SW480 (cell line): ENCODE measurements around the gene FAM72A.
"Not testable (repeated sequence)": the region's sequence is repeated elsewhere in the genome, so short reads cannot be mapped to it uniquely, and the experiment has no call there.

Source experiments
- DNase-seq: peaks from one replicate; pipeline ENCODE4 v3.0.0-alpha.2; 2016; ENCODE audit warnings: low spot score

FAM72A gene

DNA sequence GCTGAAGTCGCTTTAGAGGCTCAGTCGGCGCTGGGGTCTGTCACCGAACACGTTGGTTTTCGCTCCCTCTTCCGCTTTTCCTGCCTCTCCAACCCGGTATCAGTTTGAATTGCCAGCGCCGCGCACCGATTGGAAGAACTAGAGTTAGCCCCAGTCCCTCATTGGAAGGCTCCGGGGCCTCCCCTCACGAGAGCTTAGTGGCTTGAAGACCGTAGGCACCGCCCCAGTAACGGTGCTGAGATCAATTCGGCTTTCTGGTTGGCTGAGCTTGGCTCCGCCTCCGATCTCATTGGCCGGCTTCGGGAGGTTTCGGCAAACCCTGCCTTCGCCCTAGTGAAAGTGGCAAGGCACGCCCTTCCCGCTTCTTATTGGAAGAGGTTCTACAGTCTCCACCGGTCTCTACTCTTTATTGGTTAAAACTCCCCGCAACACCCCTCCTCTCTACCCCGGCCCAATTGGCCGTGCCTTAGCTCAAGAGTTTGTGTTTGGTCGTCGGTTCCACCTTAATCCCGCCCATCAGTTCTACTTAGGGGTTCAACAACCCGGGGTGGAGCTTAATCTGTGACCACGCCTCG is at the start of gene FAM72A:
FAM72A (minus strand) TSS at position 51 of the 575 bp plus-strand sequence. CDS start 814 bp downstream, outside the sequence.
- DNase-seq: peak; percentile 99

GRCh38 chr1:206250953-206251681 is 48.5 kb upstream of the FAM72A start:
- DNase-seq: not testable (repeated sequence)

DNA sequence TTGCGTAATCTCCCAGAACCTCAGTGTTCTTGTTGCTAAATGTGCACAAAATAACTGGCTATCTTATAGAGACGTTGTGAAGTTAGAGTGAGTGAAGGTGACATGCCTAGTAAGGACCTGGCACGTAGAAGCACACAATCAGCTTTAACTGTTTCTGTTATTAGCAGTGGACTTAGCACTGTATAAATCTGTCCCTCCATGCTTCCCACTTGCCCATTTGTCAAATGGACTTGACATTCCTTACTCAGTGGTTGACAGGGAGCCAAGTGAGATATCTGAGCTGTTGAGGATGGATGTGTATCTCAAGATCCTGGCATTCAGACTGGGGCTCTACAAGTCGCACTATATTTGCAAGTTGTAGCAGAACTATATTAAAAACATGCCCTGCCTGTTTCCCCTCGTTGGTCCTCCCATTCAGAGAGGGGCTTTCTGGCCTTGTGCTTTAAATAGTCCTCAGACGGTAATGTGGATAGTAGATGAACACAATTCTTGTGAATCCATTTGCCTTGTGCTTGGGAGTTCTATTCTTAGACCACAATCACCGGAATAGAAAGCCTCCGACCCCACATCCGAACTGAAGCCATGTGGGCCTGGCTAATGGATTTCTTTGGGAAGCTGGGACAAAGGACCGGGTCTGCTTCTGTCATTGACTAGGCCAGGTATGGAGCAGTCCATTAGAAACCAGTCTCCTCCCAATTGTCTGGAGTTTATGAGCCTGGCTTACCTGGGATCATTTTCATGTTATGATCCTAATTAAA is 43.7 kb upstream of the FAM72A start:
- not testable (repeated sequence) for DNase-seq

- not testable (repeated sequence) for DNase-seq
Measured at GRCh38 chr1:206245479-206245878, 42.8 kb upstream of the FAM72A start.

DNA sequence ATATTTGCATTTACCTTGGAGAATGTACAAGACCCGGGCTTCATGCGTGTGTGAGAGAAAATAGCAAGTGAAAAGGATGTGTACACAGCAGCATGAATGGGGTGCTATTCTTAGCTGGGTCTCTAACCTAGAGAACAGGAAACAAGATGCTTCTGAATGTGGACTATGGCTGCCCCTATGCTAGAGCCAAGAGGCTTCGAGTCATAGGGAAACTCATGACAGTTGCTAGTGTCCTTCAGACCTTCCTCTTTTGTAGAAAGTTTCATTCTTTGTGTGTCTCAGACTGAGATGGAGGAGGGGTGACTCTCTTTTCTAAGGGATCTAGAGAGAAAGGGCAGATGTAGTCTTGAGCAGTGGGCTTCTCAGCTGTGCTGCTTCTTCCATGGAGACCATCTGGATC is 40.7 kb upstream of the FAM72A start:
- DNase-seq: not testable (repeated sequence)

GRCh38 chr1:206240288-206240687 is 37.6 kb upstream of the FAM72A start:
- DNase-seq: not testable (repeated sequence)

DNA sequence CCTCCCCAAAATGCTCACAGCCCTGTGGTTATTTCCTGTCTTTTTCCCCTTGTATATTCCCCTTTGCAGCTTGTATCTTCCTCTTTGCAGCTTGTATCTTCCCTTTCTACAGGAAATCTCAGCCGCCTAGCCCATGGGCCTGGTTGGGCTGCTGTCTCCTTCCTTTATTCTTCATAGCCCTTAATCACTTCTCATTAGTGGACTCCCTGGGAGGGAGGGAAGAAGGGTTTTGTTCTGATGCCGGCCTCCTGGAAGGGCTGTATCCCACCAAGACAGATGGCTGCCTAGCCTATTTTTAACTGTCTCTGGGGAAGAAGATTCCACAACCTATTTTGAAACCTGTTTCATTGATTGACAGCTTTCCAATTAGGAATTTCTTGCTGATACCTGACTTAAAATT is 32.6 kb upstream of the FAM72A start:
- DNase-seq: not testable (repeated sequence)

GRCh38 chr1:206234189-206234916 is 31.7 kb upstream of the FAM72A start:
- not testable (repeated sequence) for DNase-seq

- not testable (repeated sequence) for DNase-seq
Measured at GRCh38 chr1:206232970-206233645, 30.5 kb upstream of the FAM72A start.

- not testable (repeated sequence) for DNase-seq
Measured at GRCh38 chr1:206231989-206232388, 29.4 kb upstream of the FAM72A start.

DNA sequence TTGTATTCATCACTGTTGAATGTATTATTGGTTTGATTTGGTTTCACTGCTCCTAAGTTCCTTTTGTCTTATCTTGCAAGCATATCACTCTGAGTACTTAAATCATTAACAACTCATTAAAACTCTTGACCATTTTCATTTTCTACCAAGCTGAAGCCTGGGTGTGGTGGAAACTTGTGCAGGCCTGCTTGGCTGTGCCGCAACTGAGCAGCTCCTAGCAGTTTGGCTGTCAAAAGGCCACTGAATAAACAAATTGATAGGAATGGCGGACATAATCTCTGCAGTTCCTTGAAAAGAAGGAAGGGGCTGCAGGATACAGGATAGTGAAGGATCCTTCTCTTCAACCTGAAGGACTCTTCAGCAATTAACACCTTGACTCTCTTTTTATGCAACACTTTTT is 26.6 kb upstream of the FAM72A start:
- not testable (repeated sequence) for DNase-seq

DNA sequence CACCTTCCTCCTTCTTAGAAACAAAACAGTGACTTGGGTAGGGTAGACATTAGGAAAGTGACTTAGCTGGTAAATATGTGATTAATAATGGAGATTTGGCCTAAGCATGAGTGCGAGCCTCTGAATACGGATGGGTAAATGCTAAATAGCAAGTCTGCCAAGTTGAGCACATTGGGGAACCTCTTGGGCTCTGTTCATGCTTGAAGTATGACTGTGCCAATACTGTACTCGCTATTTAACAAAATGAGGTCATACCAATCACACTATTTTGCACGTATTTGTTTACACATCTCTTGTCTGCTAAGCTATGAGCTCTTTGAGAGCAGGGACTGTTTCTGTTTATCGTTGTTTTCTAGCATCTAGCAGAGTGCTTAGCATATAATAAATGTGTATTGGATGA is 24.2 kb upstream of the FAM72A start:
- DNase-seq: not testable (repeated sequence)

- DNase-seq: not testable (repeated sequence)
Measured at GRCh38 chr1:206225386-206225785, 22.7 kb upstream of the FAM72A start.

DNA sequence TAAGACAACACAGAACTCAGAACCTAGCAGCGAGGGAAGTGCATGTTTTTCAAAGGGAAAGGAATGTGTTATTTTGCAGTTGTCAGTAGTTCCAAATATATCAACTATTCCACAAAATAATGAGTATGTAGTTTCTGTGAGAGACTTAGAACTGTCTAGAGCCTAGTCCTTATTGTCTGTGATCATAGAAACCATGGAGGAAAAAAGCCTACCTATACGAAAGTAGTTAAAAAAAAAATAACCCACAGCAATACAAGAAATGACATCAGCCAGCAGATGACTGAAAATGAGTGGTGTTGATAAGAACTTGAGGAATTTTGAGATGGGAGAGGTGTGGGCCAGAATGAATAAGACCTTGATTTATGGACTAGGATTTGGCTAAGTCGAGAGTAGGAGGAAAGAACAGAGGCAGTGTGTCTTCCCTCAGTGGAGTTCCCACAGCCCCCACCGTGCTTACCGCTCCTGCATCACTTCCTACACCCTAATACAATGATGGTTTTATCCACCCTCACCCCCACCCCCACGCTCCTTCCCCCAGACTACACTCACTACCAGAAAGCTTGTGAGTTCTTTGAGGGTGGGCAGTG is 21.6 kb upstream of the FAM72A start:
- DNase-seq: not testable (repeated sequence)

DNA sequence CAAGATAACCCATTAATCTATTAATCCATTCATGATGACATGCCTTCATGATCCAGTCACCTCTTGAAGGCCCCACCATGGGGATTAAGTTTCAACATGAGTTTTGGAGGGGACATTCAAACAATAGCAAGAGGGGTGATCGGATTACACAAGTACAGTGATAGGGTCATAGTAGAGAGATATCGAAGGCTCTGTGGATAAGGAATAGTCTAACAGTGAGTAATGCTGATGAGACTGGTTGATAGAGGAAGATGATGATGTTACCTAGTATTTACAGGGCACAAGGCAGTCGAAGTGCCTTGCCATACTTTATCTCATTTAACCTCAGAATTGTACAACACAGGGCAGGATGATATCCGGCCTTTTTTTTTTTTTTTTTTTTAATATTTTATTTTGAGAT is 18.9 kb upstream of the FAM72A start:
- DNase-seq: not testable (repeated sequence)

DNA sequence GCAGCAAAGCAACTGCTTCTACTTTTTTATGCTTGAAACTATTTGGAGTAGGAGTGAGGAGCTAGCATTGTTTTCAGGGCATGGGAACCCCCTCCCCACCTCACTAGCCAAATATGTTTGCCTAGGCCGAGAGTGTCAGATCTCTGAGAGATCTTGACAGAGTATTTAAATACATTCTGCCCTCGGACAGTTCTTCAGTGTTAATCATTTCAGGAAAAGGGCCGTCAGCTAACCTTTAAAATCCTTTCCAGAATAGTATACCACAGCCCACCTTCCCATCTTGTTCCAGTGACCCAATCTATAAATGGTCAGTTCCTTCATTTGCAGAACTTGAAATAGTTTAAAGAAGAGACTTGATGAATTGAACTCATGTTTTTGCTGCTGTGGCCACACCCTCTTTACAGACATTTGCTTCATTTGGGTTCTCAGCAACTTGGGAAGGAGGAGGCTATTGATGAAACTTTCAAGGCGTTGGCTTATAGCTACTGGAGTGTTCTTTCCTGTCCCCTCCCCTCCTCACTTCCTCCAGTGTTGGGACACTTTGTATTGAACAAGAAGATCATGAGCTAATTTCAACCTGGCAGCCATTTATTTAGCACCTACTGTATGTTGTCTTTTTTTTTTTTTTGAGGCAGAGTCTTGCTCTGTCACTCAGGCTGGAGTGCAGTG is 17.8 kb upstream of the FAM72A start:
- DNase-seq: not testable (repeated sequence)

DNA sequence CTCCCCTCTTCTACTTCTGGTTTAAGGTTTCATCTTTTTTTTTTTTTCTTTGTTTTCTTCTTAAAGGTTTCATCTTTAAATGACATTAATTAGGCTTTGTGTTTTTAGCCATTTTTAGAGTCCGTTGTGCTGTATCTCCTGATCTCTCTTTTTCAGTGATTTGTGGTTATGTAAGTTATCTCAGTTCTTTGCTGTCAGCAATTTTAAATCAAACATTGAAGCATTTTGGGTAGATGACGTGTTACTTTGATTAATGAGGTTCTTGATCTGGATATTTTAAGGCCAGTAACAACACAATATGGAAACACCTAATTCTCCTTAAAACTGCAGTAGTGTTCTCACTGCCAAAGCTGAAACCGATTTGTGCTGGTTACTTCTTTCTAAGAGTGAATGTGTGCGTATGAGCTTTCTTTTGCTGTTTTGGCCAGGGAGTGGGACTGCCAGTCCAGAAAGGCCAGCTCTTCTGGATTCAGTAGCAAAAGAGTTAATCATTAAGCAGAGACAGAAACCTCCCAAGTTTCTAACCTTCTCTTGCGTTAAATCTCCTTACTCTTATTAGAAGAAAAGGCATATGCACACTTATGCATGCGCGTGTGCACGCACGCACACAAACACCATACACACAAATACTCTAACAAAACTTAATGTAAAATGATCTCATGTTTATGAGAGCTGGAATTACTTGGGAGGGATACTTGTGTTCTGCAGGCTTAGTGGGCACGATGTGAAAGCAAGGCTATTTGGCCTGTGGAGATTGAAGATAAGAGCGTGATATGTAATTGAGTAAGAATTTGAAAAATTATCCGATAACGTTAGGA is 17.1 kb upstream of the FAM72A start:
- DNase-seq: not testable (repeated sequence)

DNA sequence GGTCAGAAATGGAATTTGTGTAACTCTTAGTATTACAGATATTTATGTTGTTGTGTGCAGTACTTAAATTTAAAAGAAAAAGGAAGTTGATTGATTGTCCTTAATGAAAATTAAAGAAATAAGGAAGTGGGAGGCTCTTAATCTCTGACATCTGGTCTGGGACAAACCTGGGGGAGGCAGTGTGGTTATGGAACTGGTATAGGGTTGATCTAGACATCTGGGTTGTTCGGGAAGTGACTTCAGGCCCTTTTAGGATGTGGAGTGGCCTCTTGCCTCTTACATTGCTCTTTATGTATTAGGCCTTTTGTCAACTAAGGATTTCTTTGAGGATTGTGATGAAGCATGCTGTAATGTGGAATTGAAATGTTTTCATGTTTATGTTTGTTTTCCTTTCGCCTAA is 16.1 kb upstream of the FAM72A start:
- not testable (repeated sequence) for DNase-seq

DNA sequence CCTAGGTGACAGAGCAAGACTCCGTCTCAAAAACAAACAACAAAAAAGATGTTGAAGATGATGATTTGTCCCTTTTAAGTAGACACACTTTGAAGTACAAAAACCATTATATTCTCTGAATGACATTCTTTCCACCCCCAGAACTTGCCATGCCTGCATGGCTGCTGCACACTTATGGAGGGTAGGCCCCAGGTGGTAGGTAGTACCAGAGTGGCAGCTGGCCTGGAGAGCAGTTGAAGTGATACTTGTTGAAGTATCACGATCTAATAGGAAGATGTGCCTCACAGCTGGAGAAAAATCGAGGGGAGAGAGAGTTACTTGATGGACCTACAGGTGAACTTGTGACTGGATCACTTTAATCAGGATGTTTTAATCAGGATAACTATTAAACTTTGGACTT is 15.6 kb upstream of the FAM72A start:
- not testable (repeated sequence) for DNase-seq
